Kidney (tissue), 14 donors: ENCODE results near the gene SLC43A1. TPM values are rescaled to one million over a fixed set of nuclear protein-coding genes. Genes with fewer than 3 reads are reported as not detected.

Source experiments
- DNase-seq, 5 donors: peaks; one replicate each; pipeline ENCODE4 v3.0.0-alpha.2; 2013 to 2020
- FAIRE-seq: peaks from 2 replicates; lab custom pipeline; 2012; peaks lifted over from hg19 to GRCh38; lab: Jason Lieb, UNC
- H3K27ac ChIP-seq, 2 donors: one replicate each; pipeline ENCODE4 v1.7.0; 2013; ENCODE audit warnings: low read depth in 2 of 2, low read length in 2 of 2, inconsistent platforms in 1 of 2
- H3K27me3 ChIP-seq: one replicate; pipeline ENCODE4 v1.7.1; 2013; ENCODE audit warnings: low read length, inconsistent platforms; ENCODE audit not compliant: control insufficient read depth, insufficient read depth
- H3K36me3 ChIP-seq, 3 donors: one replicate each; pipeline versions ENCODE4 v1.7.0 to v1.7.1; 2013; ENCODE audit warnings: low read length in 3 of 3, control low read depth in 1 of 3, inconsistent platforms in 1 of 3; ENCODE audit not compliant: insufficient read depth in 3 of 3, control insufficient read depth in 2 of 3
- H3K4me1 ChIP-seq, 3 donors: one replicate each; pipeline versions ENCODE4 v1.7.0 to v1.7.1; 2013; ENCODE audit warnings: low read length in 3 of 3, inconsistent platforms in 1 of 3, low read depth in 1 of 3; ENCODE audit not compliant: control insufficient read depth in 2 of 3, insufficient read depth in 2 of 3
- H3K4me3 ChIP-seq, 3 donors: one replicate each; pipeline versions ENCODE4 v1.7.0 to v1.8.1; 2013; ENCODE audit warnings: low read length in 3 of 3, control low read depth in 1 of 3, inconsistent platforms in 1 of 3
- H3K9ac ChIP-seq, 3 donors: one replicate each; pipeline versions ENCODE4 v1.7.0 to v1.7.1; 2013; ENCODE audit warnings: low read length in 3 of 3, control low read depth in 1 of 3, inconsistent platforms in 1 of 3
- H3K9me3 ChIP-seq, 3 donors: one replicate each; pipeline versions ENCODE4 v1.7.0 to v1.7.1; 2013; ENCODE audit warnings: low read length in 3 of 3, control low read depth in 1 of 3, inconsistent platforms in 1 of 3; ENCODE audit not compliant: control insufficient read depth in 2 of 3, insufficient read depth in 1 of 3
- intact Hi-C: fragments of 100-400 bp; cut with DNase I; formaldehyde crosslinking; loops from one replicate; pipeline ENCODE4 v1.11.1; 2022
- polyA plus RNA-seq: library from polyadenylated mRNA; stranded (reverse); fragments of 350-450 nt; fragmentation: Illumina TruSeq; extraction: RNeasy Lipid Tissue Mini Kit (QIAGEN cat#74804); gene quantifications from one replicate; pipeline ENCODE4 v1.2.3, GENCODE V29; 2014; ENCODE audit warnings: low read depth, low replicate concordance; ENCODE audit not compliant: insufficient read depth
- total RNA-seq: library from RNA; stranded (reverse); fragmentation: NEBNext Ultra II Directional; extraction: Animal tissue kit (Norgen Biotek cat#: 25700); gene quantifications from one replicate; pipeline ENCODE4 v1.2.1, GENCODE V29; 2021
- TF ChIP-seq, protein P1 (sequence below): IDR thresholded peaks from 3 replicates; pipeline ENCODE4 v1.5.1; 2012; ENCODE audit warnings: mild to moderate bottlenecking, moderate library complexity, borderline replicate concordance; ENCODE audit not compliant: insufficient read depth; ENCODE audit errors: extremely low read depth
- donor health status: control.
- donor health status: control.
- donor health status: control.
- donor health status: control.
- donor health status: control.
- donor health status: DM: yes; HTN: yes; CAD: no.
- donor health status: Normal renal cell carcinoma (clear cell type).

Gene SLC43A1
- total and polyA plus RNA-seq, 2 donors from 2014 or later, result 4.1 to 16.6 TPM

DNA sequence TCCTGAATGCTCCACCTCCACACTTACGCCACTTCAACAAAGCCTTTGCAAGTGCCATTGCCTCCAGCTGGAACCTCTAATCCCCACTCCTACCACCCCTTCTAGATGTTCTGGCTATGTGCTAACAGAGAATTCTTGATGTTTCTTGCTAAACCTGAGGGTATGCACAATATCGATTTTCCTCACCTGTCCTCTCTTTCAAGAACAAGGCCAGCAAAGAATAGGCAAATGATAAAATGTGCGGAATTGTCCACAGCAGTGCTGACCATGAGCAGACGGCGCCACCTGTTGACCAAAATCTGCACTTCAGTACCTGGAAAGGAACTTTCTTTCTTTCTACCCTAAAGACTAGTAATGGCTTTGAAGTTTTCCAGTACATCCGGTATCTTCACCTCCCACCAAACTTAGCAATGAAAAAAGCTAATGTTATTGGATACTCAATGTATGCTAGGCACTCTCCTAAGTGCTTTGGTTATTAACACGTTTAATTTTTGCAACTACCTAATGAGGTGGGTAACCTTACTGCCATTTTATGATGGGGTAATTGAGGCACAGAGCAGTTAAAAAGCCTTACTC is 11.6 kb upstream of the SLC43A1 start:
- no peak overlapping the region for H3K4me3 ChIP-seq
- FAIRE-seq (peak; percentile 44), DNase-seq (peak in 4 of 5 donors; percentile 69 to 79 (median 74))
- no peak overlapping the region for H3K27ac ChIP-seq
- no peaks in the 10 kb centered on the region for H3K9me3 ChIP-seq
- H3K27me3 ChIP-seq, result no peaks in the 10 kb centered on the region
- intact Hi-C loops, result loop anchor here (5.0 kb wide), 1 partner anchor 35 kb away; no protein-coding TSS in a partner anchor
- H3K36me3 ChIP-seq, result peaks cover 2 to 6% (median 4%) of the 10 kb centered on the region in 3 donors
- H3K9ac ChIP-seq, result no peak overlapping the region
- TF ChIP-seq, protein P1, sequence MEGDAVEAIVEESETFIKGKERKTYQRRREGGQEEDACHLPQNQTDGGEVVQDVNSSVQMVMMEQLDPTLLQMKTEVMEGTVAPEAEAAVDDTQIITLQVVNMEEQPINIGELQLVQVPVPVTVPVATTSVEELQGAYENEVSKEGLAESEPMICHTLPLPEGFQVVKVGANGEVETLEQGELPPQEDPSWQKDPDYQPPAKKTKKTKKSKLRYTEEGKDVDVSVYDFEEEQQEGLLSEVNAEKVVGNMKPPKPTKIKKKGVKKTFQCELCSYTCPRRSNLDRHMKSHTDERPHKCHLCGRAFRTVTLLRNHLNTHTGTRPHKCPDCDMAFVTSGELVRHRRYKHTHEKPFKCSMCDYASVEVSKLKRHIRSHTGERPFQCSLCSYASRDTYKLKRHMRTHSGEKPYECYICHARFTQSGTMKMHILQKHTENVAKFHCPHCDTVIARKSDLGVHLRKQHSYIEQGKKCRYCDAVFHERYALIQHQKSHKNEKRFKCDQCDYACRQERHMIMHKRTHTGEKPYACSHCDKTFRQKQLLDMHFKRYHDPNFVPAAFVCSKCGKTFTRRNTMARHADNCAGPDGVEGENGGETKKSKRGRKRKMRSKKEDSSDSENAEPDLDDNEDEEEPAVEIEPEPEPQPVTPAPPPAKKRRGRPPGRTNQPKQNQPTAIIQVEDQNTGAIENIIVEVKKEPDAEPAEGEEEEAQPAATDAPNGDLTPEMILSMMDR, result peak; percentile 93
- peaks cover 0 to 7% (median 0%) of the 10 kb centered on the region in 3 donors for H3K4me1 ChIP-seq

DNA sequence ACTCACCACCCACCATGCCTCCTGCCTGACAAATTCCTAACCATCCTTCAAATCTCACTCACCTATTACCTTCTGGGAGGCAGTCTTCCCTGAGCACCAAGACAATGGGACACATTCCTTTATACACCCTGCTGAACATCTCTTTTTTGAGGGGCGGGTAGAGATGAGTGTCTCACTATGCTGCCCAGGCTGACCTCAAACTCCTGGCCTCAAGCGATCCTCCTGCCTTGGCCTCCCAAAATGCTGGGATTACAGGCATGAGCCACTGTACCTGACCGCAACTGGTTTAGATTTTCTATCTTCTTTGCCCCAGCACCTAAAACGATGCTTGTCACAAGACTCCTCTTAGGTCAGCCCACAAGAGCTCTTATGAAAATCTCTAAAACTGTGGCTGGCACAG is 7.9 kb upstream of the SLC43A1 start:
- Histone ChIP-seq H3K36me3 (peaks cover 0 to 3% (median 2%) of the 10 kb centered on the region in 3 donors), H3K27me3 (no peaks in the 10 kb centered on the region), H3K9me3 (no peaks in the 10 kb centered on the region), H3K9ac (no peak overlapping the region), H3K4me1 (no peaks in the 10 kb centered on the region), H3K27ac (no peak overlapping the region), H3K4me3 (no peak overlapping the region)
- TF ChIP-seq, protein P1, result no peak
- DNase-seq (no peak), FAIRE-seq (no peak)
- intact Hi-C loops, result no loop called here

DNA sequence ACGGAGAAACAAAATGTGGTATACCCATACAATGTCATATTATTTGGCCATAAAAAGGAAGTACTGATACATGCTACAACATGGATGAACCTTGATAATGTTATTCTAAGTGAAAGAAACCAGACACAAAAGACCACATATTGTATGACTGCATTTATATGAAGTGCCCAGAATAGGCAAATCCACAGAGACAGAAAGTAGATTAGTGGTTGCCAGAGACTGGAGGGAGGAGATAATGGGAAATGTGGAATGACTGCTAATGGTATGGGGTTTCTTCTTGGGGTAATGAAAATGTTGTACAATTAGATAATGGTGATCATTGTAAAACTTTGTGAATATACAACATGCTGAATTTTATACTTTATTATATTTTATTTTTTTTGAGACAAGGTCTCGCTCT is 5.6 kb upstream of the SLC43A1 start:
- DNase-seq (no peak), FAIRE-seq (no peak)
- Histone ChIP-seq H3K9me3 (no peaks in the 10 kb centered on the region), H3K4me3 (no peak overlapping the region), H3K9ac (no peak overlapping the region), H3K27me3 (peaks cover 1% of the 10 kb centered on the region), H3K27ac (no peak overlapping the region), H3K36me3 (no peaks in the 10 kb centered on the region), H3K4me1 (peaks cover 0 to under 1% (median 0%) of the 10 kb centered on the region in 3 donors)
- TF ChIP-seq, protein P1, result no peak
- intact Hi-C loops, result no loop called here
